SJSA1 (cell line): ENCODE results near the gene EPSTI1. TPM values are rescaled to one million over a fixed set of nuclear protein-coding genes. Genes with fewer than 3 reads are reported as not detected.

ENCODE experiments used
- DNase-seq, 2 experiments: peaks; one replicate each; pipeline ENCODE4 v3.0.0-alpha.2; 2015 to 2020; ENCODE audit warnings: low spot score in 2 of 2, low read depth in 1 of 2
- H3K27ac ChIP-seq: fragments of 250-450 bp; sonication (Bioruptor Pico); 2 replicates; pipeline ENCODE4 v1.5.1; 2020; ENCODE audit warnings: mild to moderate bottlenecking, moderate library complexity
- H3K27me3 ChIP-seq: fragments of 250-450 bp; sonication (Bioruptor Pico); replicated peaks from 2 replicates; pipeline ENCODE4 v1.5.1; 2020; ENCODE audit warnings: mild to moderate bottlenecking, moderate library complexity
- H3K36me3 ChIP-seq: fragments of 250-450 bp; sonication (Bioruptor Pico); 2 replicates; pipeline ENCODE4 v1.5.1; 2020; ENCODE audit warnings: mild to moderate bottlenecking
- H3K4me1 ChIP-seq: fragments of 250-450 bp; sonication (Bioruptor Pico); replicated peaks from 2 replicates; pipeline ENCODE4 v1.6.1; 2021; ENCODE audit warnings: mild to moderate bottlenecking
- H3K4me3 ChIP-seq: fragments of 250-450 bp; sonication (Bioruptor Pico); 2 replicates; pipeline ENCODE4 v1.5.1; 2020; ENCODE audit warnings: mild to moderate bottlenecking
- H3K9me3 ChIP-seq: fragments of 250-450 bp; sonication (Bioruptor Pico); replicated peaks from 2 replicates; pipeline ENCODE4 v1.5.1; 2020; ENCODE audit warnings: mild to moderate bottlenecking
- total RNA-seq: library from RNA; depleted of rRNA; stranded (reverse); fragments of >200 nt; shearing (Covaris generic); gene quantifications from 2 replicates; pipeline ENCODE4 v1.2.3, GENCODE V29; 2014

EPSTI1 gene
- total RNA-seq, 1 experiment from 2014 or later, result 21.3 TPM

GRCh38 chr13:42885325-42885724, 106.7 kb downstream of the EPSTI1 start:
- no peaks in the 10 kb centered on the region for H3K27me3 ChIP-seq
- H3K27ac ChIP-seq, result no peak overlapping the region
- H3K36me3 ChIP-seq, result no peaks in the 10 kb centered on the region
- no peaks in the 10 kb centered on the region for H3K9me3 ChIP-seq
- H3K4me3 ChIP-seq, result no peak overlapping the region
- DNase-seq, result no peak
- peaks cover 14% of the 10 kb centered on the region for H3K4me1 ChIP-seq

- Histone ChIP-seq H3K4me1 (peaks cover 14% of the 10 kb centered on the region), H3K36me3 (no peaks in the 10 kb centered on the region), H3K4me3 (no peak overlapping the region), H3K9me3 (no peaks in the 10 kb centered on the region), H3K27me3 (no peaks in the 10 kb centered on the region), H3K27ac (0 out of 2 replicates have a peak overlapping the region, but pooled peaks have one; percentile 5)
- peak; percentile 43 to 53 for DNase-seq
Observed at GRCh38 chr13:42883771-42884467, 108.1 kb downstream of the EPSTI1 start.

- no peaks in the 10 kb centered on the region for H3K27me3 ChIP-seq
- no peaks in the 10 kb centered on the region for H3K9me3 ChIP-seq
- H3K4me1 ChIP-seq, result peaks cover 14% of the 10 kb centered on the region
- H3K36me3 ChIP-seq, result no peaks in the 10 kb centered on the region
- DNase-seq, result no peak
- H3K4me3 ChIP-seq, result no peak overlapping the region
- 0 out of 2 replicates have a peak overlapping the region, but pooled peaks have one; percentile 5 for H3K27ac ChIP-seq
Observed at GRCh38 chr13:42883142-42883541, 108.9 kb downstream of the EPSTI1 start.

GRCh38 chr13:42880056-42880605, 111.9 kb downstream of the EPSTI1 start:
- Histone ChIP-seq H3K4me3 (no peak overlapping the region), H3K27me3 (no peaks in the 10 kb centered on the region), H3K27ac (no peak overlapping the region), H3K4me1 (peaks cover 40% of the 10 kb centered on the region), H3K36me3 (no peaks in the 10 kb centered on the region), H3K9me3 (no peaks in the 10 kb centered on the region)
- no peak for DNase-seq

- no peak for DNase-seq
Observed at GRCh38 chr13:42878721-42879120, 113.3 kb downstream of the EPSTI1 start.

GRCh38 chr13:42876887-42877545, 115.0 kb downstream of the EPSTI1 start:
- no peaks in the 10 kb centered on the region for H3K9me3 ChIP-seq
- peak overlapping the region; percentile 80 for H3K27ac ChIP-seq
- H3K36me3 ChIP-seq, result no peaks in the 10 kb centered on the region
- no peaks in the 10 kb centered on the region for H3K27me3 ChIP-seq
- DNase-seq, result peak in 1 of 2 experiments; percentile 63
- H3K4me3 ChIP-seq, result no peak overlapping the region
- H3K4me1 ChIP-seq, result peaks cover 44% of the 10 kb centered on the region

More at GRCh38 chr13:42878721-42879120, 113.3 kb downstream of the EPSTI1 start:
- no peaks in the 10 kb centered on the region for H3K27me3 ChIP-seq
- no peaks in the 10 kb centered on the region for H3K36me3 ChIP-seq
- H3K27ac ChIP-seq, result no peak overlapping the region
- no peak overlapping the region for H3K4me3 ChIP-seq
- H3K9me3 ChIP-seq, result no peaks in the 10 kb centered on the region
- peaks cover 44% of the 10 kb centered on the region for H3K4me1 ChIP-seq

- Histone ChIP-seq H3K9me3 (no peaks in the 10 kb centered on the region), H3K27ac (peak overlapping the region; percentile 80), H3K4me3 (no peak overlapping the region), H3K4me1 (peaks cover 44% of the 10 kb centered on the region), H3K36me3 (no peaks in the 10 kb centered on the region), H3K27me3 (no peaks in the 10 kb centered on the region)
- DNase-seq, result peak in 1 of 2 experiments; percentile 43
Observed at GRCh38 chr13:42876270-42876714, 115.7 kb downstream of the EPSTI1 start.

GRCh38 chr13:42875475-42876269, 116.4 kb downstream of the EPSTI1 start:
- Histone ChIP-seq H3K36me3 (no peaks in the 10 kb centered on the region), H3K27ac (peak overlapping the region; percentile 80), H3K4me1 (peaks cover 44% of the 10 kb centered on the region), H3K9me3 (no peaks in the 10 kb centered on the region), H3K27me3 (no peaks in the 10 kb centered on the region), H3K4me3 (no peak overlapping the region)
- peak; percentile 70 to 73 for DNase-seq

- Histone ChIP-seq H3K4me3 (no peak overlapping the region), H3K27ac (no peak overlapping the region), H3K36me3 (no peaks in the 10 kb centered on the region), H3K9me3 (no peaks in the 10 kb centered on the region), H3K27me3 (no peaks in the 10 kb centered on the region), H3K4me1 (peaks cover 44% of the 10 kb centered on the region)
- no peak for DNase-seq
Observed at GRCh38 chr13:42874221-42874620, 117.8 kb downstream of the EPSTI1 start.

- no peaks in the 10 kb centered on the region for H3K9me3 ChIP-seq
- no peak overlapping the region for H3K27ac ChIP-seq
- no peak overlapping the region for H3K4me3 ChIP-seq
- no peak for DNase-seq
- no peaks in the 10 kb centered on the region for H3K36me3 ChIP-seq
- no peaks in the 10 kb centered on the region for H3K27me3 ChIP-seq
- peaks cover 44% of the 10 kb centered on the region for H3K4me1 ChIP-seq
Observed at GRCh38 chr13:42873081-42873480, 119.0 kb downstream of the EPSTI1 start.

GRCh38 chr13:42867232-42867631, 124.8 kb downstream of the EPSTI1 start:
- H3K36me3 ChIP-seq, result no peaks in the 10 kb centered on the region

GRCh38 chr13:42865768-42866102, 126.3 kb downstream of the EPSTI1 start:
- Histone ChIP-seq H3K4me3 (no peak overlapping the region), H3K9me3 (no peaks in the 10 kb centered on the region), H3K27me3 (no peaks in the 10 kb centered on the region), H3K36me3 (no peaks in the 10 kb centered on the region), H3K27ac (no peak overlapping the region), H3K4me1 (no peaks in the 10 kb centered on the region)
- DNase-seq, result no peak

More at GRCh38 chr13:42867232-42867631, 124.8 kb downstream of the EPSTI1 start:
- Histone ChIP-seq H3K27ac (no peak overlapping the region), H3K9me3 (no peaks in the 10 kb centered on the region), H3K27me3 (no peaks in the 10 kb centered on the region), H3K4me1 (no peaks in the 10 kb centered on the region), H3K4me3 (no peak overlapping the region)
- DNase-seq, result no peak

- no peaks in the 10 kb centered on the region for H3K36me3 ChIP-seq
- no peak overlapping the region for H3K4me3 ChIP-seq
- H3K4me1 ChIP-seq, result no peaks in the 10 kb centered on the region
- DNase-seq, result no peak
- no peaks in the 10 kb centered on the region for H3K27me3 ChIP-seq
- H3K27ac ChIP-seq, result no peak overlapping the region
- H3K9me3 ChIP-seq, result no peaks in the 10 kb centered on the region
Observed at GRCh38 chr13:42864952-42865767, 126.9 kb downstream of the EPSTI1 start.
